Cardiac fibroblast (primary cell): ENCODE data around the gene NEUROG2.

Experiments
- DNase-seq, 2 donors: peaks; one replicate each; pipeline versions ENCODE4 v3.0.0 to v3.0.0-alpha.2; 2010; ENCODE audit warnings: low read depth in 2 of 2
- H3K4me3 ChIP-seq, 2 donors: replicated peaks in 1 of 2; 1 replicate in 1 of 2; 2 replicates in 1 of 2; pipeline ENCODE4 v1.5.1; 2011; ENCODE audit warnings: low read depth in 2 of 2, low read length in 2 of 2, mild to moderate bottlenecking in 2 of 2, moderate library complexity in 1 of 2
- CTCF ChIP-seq: IDR thresholded peaks from one replicate; pipeline ENCODE4 v1.5.1; 2011; ENCODE audit warnings: low read depth, mild to moderate bottlenecking, low read length, inconsistent platforms

NEUROG2 gene

GRCh38 chr4:112521123-112522023 is 5.4 kb upstream of the NEUROG2 start:
- DNase-seq = no peak
- TF ChIP-seq CTCF = no peak
- no peak overlapping the region for H3K4me3 ChIP-seq

DNA sequence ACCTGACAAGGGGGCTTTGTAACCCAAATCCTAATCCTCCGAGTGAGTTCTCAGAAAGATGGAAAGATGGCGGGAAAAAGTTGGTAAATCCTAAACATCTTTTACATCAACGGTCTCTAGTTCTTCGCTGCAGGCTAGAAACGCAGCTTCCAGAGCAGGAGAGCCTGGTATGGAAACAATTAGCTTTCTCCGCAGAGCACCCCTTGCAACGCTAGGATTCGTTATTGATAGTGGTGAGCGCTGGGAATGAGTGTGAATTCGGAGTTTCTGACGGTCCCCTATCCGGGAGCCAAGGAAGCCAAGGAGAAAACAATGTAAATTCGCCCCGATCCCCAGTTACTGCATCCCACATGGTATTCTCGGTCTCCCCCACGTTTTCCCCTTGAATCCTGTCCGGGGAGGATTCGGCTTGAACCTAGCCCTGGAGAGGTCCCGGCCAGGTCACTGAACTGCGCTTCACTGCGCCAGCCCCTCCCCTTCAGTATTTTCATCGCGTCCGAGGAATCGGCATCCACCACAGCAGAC is 4.7 kb upstream of the NEUROG2 start:
- TF ChIP-seq CTCF = no peak
- no peak overlapping the region for H3K4me3 ChIP-seq
- DNase-seq = no peak

DNA sequence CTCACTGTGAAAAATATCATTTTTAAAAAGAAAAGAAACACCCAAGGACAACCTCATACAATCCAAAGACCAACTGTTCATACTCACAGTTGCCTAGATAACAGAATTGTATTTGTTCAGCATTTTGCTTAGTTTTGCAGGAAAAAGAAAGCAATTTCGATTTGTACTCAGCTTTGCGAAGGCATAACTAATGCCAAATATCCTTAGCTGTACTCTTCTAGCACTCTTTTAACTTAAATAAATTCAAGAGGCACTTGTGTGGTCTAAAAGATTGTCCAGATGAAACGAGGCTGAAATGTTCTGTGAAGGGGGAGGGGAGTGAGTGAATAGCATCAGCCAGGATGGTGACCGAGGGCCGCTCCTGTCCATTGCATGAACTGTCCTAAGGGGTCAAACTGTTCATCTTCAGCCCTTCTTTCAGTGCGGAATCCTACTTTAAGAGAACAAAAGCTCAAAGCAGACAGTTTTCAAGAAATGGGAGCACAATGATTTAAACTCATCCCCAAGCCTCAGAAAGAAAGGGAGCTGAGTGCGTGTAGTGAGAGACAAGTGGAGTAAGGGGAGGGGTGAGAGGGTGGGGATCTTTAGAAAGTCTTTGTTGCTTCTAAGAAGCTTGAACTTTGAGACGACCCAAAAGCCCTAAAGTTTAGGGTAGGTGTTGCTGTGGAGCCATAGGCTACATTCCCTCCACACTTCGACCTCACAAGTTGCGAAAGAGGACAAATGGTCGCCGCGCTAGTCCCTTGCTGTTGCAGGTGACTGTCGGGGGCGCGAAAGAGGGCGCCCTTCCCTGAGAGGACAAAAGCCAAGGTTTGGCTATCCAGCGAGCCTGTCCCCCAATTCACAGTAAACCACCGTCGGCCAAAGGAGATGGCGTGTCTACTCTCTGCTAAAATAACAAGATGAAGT is 4.0 kb upstream of the NEUROG2 start:
- H3K4me3 ChIP-seq = no peak overlapping the region
- no peak for DNase-seq
- no peak for TF ChIP-seq CTCF

GRCh38 chr4:112518675-112519074 is 2.7 kb upstream of the NEUROG2 start:
- no peak for DNase-seq
- H3K4me3 ChIP-seq = no peak overlapping the region
- no peak for TF ChIP-seq CTCF

DNA sequence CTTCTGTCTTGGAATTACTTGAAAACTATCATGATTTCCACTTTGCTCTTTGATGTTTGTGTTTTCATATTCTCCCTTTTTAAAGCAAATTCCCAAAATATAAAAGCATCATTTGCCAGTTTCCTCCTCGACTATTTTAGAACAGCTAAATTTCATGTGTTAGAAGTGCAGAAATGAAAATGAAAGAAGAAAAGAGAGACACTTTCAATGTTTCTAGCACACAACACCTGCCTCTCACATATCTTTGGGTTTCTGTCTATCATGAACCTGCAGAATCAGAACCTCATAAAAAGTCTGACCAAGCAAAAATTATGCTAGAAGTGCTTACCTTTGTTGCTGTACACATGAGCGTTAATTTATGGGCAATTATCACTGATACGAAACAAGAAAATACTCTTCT is 1.9 kb upstream of the NEUROG2 start:
- TF ChIP-seq CTCF = no peak
- H3K4me3 ChIP-seq = no peak overlapping the region

GRCh38 chr4:112517067-112517634 is 1.2 kb upstream of the NEUROG2 start:
- no peak overlapping the region for H3K4me3 ChIP-seq
- DNase-seq = no peak
- TF ChIP-seq CTCF = no peak

More for the DNA sequence above, 1.9 kb upstream of the NEUROG2 start:
- DNase-seq = no peak
